BE2C (cell line): ENCODE data around the gene SERPINI1. TPM values are rescaled to one million over a fixed set of nuclear protein-coding genes. Genes with fewer than 3 reads are reported as not detected.

Source experiments
- DNase-seq: peaks from one replicate; pipeline ENCODE4 v3.0.0-alpha.2; 2020
- H3K27me3 ChIP-seq: fragments of 250-450 bp; sonication (Bioruptor Pico); 2 replicates; pipeline ENCODE4 v1.5.1; 2020; ENCODE audit warnings: mild to moderate bottlenecking
- H3K36me3 ChIP-seq: fragments of 250-450 bp; sonication (Bioruptor Pico); 2 replicates; pipeline ENCODE4 v1.5.1; 2020; ENCODE audit warnings: mild to moderate bottlenecking
- H3K4me1 ChIP-seq: fragments of 250-450 bp; sonication (Bioruptor Pico); 2 replicates; pipeline ENCODE4 v1.5.1; 2020
- H3K4me3 ChIP-seq: 2 replicates; pipeline ENCODE4 v1.5.1; 2011; ENCODE audit warnings: low read depth, low read length
- H3K9me3 ChIP-seq: fragments of 250-450 bp; sonication (Bioruptor Pico); 2 replicates; pipeline ENCODE4 v1.5.1; 2020
- CTCF ChIP-seq: IDR thresholded peaks from 2 replicates; pipeline ENCODE4 v1.5.1; 2012; ENCODE audit warnings: mild to moderate bottlenecking, low read depth, low read length
- polyA plus RNA-seq: library from polyadenylated mRNA; unstranded; fragments of >200 nt; gene quantifications from one replicate; pipeline ENCODE4 v1.2.1, GENCODE V29; 2012; ENCODE audit warnings: low read depth, missing spikeins; ENCODE audit not compliant: insufficient read length, insufficient read depth

The SERPINI1 gene
- 1.5 TPM for polyA plus RNA-seq

- TF ChIP-seq CTCF: no peak
- peak; percentile 91 for DNase-seq
- no peaks in the 10 kb centered on the region for H3K9me3 ChIP-seq
- no peaks in the 10 kb centered on the region for H3K36me3 ChIP-seq
- peaks cover 8% of the 10 kb centered on the region for H3K27me3 ChIP-seq
- no peaks in the 10 kb centered on the region for H3K4me1 ChIP-seq
- H3K4me3 ChIP-seq: peak within 1 kb of the TSS; percentile 83
Observed at GRCh38 chr3:167735233-167736138, at the start of gene SERPINI1. Gene SERPINI1, plus strand, starts transcription at chr3:167735721. Its CDS starts 53,408 bp downstream, at chr3:167789129.

- Histone ChIP-seq H3K36me3 (peaks cover 18% of the 10 kb centered on the region), H3K27me3 (no peaks in the 10 kb centered on the region), H3K4me1 (no peaks in the 10 kb centered on the region), H3K9me3 (no peaks in the 10 kb centered on the region), H3K4me3 (no peak overlapping the region)
- no peak for DNase-seq
- TF ChIP-seq CTCF: no peak
Observed at GRCh38 chr3:167691366-167691765, 44.2 kb upstream of the SERPINI1 start.

- no peak for TF ChIP-seq CTCF
- H3K36me3 ChIP-seq: peaks cover 22% of the 10 kb centered on the region
- H3K4me3 ChIP-seq: no peak overlapping the region
- no peak for DNase-seq
- no peaks in the 10 kb centered on the region for H3K27me3 ChIP-seq
- no peaks in the 10 kb centered on the region for H3K9me3 ChIP-seq
- H3K4me1 ChIP-seq: no peaks in the 10 kb centered on the region
Observed at GRCh38 chr3:167694121-167694520, 41.4 kb upstream of the SERPINI1 start.

- no peaks in the 10 kb centered on the region for H3K4me1 ChIP-seq
- H3K9me3 ChIP-seq: no peaks in the 10 kb centered on the region
- DNase-seq: no peak
- H3K36me3 ChIP-seq: peaks cover 14% of the 10 kb centered on the region
- no peaks in the 10 kb centered on the region for H3K27me3 ChIP-seq
- TF ChIP-seq CTCF: no peak
- H3K4me3 ChIP-seq: no peak overlapping the region
Observed at GRCh38 chr3:167700046-167700445, 35.5 kb upstream of the SERPINI1 start.

- H3K4me1 ChIP-seq: no peaks in the 10 kb centered on the region
- no peak for TF ChIP-seq CTCF
- H3K36me3 ChIP-seq: peaks cover 12% of the 10 kb centered on the region
- no peaks in the 10 kb centered on the region for H3K27me3 ChIP-seq
- no peak for DNase-seq
- no peak overlapping the region for H3K4me3 ChIP-seq
- H3K9me3 ChIP-seq: no peaks in the 10 kb centered on the region
Observed at GRCh38 chr3:167700926-167701325, 34.6 kb upstream of the SERPINI1 start.

- no peaks in the 10 kb centered on the region for H3K27me3 ChIP-seq
- no peaks in the 10 kb centered on the region for H3K9me3 ChIP-seq
- peaks cover 10% of the 10 kb centered on the region for H3K36me3 ChIP-seq
- no peak for TF ChIP-seq CTCF
- H3K4me1 ChIP-seq: no peaks in the 10 kb centered on the region
- no peak for DNase-seq
- no peak overlapping the region for H3K4me3 ChIP-seq
Observed at GRCh38 chr3:167705840-167706239, 29.7 kb upstream of the SERPINI1 start.
